Small intestine (tissue), 7 donors: ENCODE results near the gene BCL10. TPM values are rescaled to one million over a fixed set of nuclear protein-coding genes. Genes with fewer than 3 reads are reported as not detected.

Source experiments
- DNase-seq, 2 donors: peaks; one replicate each; pipeline versions ENCODE4 v3.0.0 to v3.0.0-alpha.2; 2013
- FAIRE-seq: peaks from 2 replicates; lab custom pipeline; 2012; peaks lifted over from hg19 to GRCh38; lab: Jason Lieb, UNC
- H3K27ac ChIP-seq, 3 donors: one replicate each; pipeline ENCODE4 v1.5.1; 2013; ENCODE audit warnings: low read length in 2 of 3, mild to moderate bottlenecking in 2 of 3, control low read depth in 1 of 3, inconsistent platforms in 1 of 3, low read depth in 1 of 3, moderate library complexity in 1 of 3
- H3K27me3 ChIP-seq, 3 donors: one replicate each; pipeline ENCODE4 v1.6.1; 2013; ENCODE audit warnings: low read length in 3 of 3, inconsistent platforms in 1 of 3; ENCODE audit not compliant: control insufficient read depth in 3 of 3, insufficient read depth in 3 of 3
- H3K36me3 ChIP-seq, 3 donors: one replicate each; pipeline ENCODE4 v1.6.1; 2013; ENCODE audit warnings: low read length in 3 of 3, inconsistent platforms in 1 of 3, low read depth in 1 of 3, mild to moderate bottlenecking in 1 of 3, moderate library complexity in 1 of 3; ENCODE audit not compliant: control insufficient read depth in 3 of 3, insufficient read depth in 2 of 3
- H3K4me1 ChIP-seq, 3 donors: one replicate each; pipeline ENCODE4 v1.6.1; 2013; ENCODE audit warnings: low read length in 2 of 3, inconsistent platforms in 1 of 3, low read depth in 1 of 3, mild to moderate bottlenecking in 1 of 3, moderate library complexity in 1 of 3; ENCODE audit not compliant: control insufficient read depth in 3 of 3, insufficient read depth in 2 of 3
- H3K4me3 ChIP-seq, 3 donors: one replicate each; pipeline ENCODE4 v1.5.1; 2013; ENCODE audit warnings: low read length in 3 of 3, control low read depth in 1 of 3, inconsistent platforms in 1 of 3, low read depth in 1 of 3, mild to moderate bottlenecking in 1 of 3, moderate library complexity in 1 of 3
- H3K9me3 ChIP-seq, 2 donors: one replicate each; pipeline ENCODE4 v1.6.1; 2013; ENCODE audit warnings: low read depth in 1 of 2, low read length in 1 of 2; ENCODE audit not compliant: control insufficient read depth in 2 of 2, insufficient read depth in 1 of 2
- WGBS, 3 donors: extraction: QIAGEN DNeasy Blood & Tissue Kit; methylation state at CpG; one replicate each; pipeline ENCODE4 v1.1.7; 2013; 5-methylcytosine and 5-hydroxymethylcytosine counted together
- polyA plus RNA-seq, 4 donors: library from polyadenylated mRNA; stranded (reverse) in 3 of 4; unstranded in 1 of 4; fragments of 200-250 nt in 3 of 4; fragments of 120-200 nt in 1 of 4; gene quantifications; one replicate each; pipeline versions ENCODE4 v1.2.1 to v1.2.3, GENCODE V29; 2013
- donor health status: healthy with polysubstance abuse.
- donor health status: control.
- donor health status: control.
- donor health status: Bipolar disorder and iron deficiency.
- donor health status: healthy.

Gene BCL10
- polyA plus RNA-seq, 4 donors, result 16.3 to 31.2 (median 17.8) TPM

GRCh38 chr1:85280636-85281035 lies 4.2 kb upstream of the BCL10 start:
- H3K36me3 ChIP-seq, result no peaks in the 10 kb centered on the region
- DNase-seq, result no peak
- H3K27ac ChIP-seq, result no peak overlapping the region
- H3K4me1 ChIP-seq, result peaks cover 0 to 11% (median 2%) of the 10 kb centered on the region in 3 donors
- WGBS, 3 donors, result 74 to 82% (median 77%) methylated on average over 4 of the region's 4 CpGs
- H3K4me3 ChIP-seq, result no peak overlapping the region
- H3K27me3 ChIP-seq, result no peaks in the 10 kb centered on the region
- no peaks in the 10 kb centered on the region for H3K9me3 ChIP-seq
- FAIRE-seq, result no peak

GRCh38 chr1:85279458-85280080 lies 3.1 kb upstream of the BCL10 start:
- DNase-seq, result no peak
- no peaks in the 10 kb centered on the region for H3K27me3 ChIP-seq
- no peak overlapping the region for H3K4me3 ChIP-seq
- H3K36me3 ChIP-seq, result no peaks in the 10 kb centered on the region
- peak overlapping the region; percentile 46 to 80 (median 71) for H3K27ac ChIP-seq
- FAIRE-seq, result no peak
- 79 to 89% (median 83%) methylated on average over 10 of the region's 10 CpGs for WGBS, 3 donors
- H3K9me3 ChIP-seq, result no peaks in the 10 kb centered on the region
- peaks cover 0 to 15% (median 6%) of the 10 kb centered on the region in 3 donors for H3K4me1 ChIP-seq

DNA sequence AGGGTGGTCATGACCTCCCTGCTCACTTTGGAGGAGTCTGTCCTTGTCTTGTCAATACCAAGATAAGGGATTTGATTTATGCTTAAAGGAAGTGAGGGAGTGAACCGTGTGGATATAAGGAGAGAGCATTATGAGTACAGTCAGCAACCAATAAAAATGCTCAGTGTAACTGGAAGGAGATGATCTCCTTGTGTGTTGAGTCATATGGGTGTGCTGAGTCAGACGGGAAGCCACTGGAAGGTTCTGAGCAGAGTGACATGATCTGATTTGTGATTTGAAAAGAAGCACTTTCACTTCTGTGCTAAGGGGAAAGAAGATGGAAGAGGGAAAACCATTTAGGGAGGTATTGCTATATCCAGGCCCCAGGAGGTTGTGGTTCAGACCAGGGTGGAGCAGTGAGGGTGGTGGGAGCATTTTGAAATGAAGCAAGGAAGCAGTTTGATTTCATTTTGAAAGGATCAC lies 2.5 kb upstream of the BCL10 start:
- peak; percentile 86 to 94 for DNase-seq
- Histone ChIP-seq H3K4me1 (peaks cover under 1 to 20% (median 8%) of the 10 kb centered on the region in 3 donors), H3K27ac (peak overlapping the region; percentile 46 to 80 (median 71)), H3K27me3 (no peaks in the 10 kb centered on the region), H3K4me3 (no peak overlapping the region), H3K36me3 (no peaks in the 10 kb centered on the region), H3K9me3 (no peaks in the 10 kb centered on the region)
- 0 to 6% (median 5%) methylated on average over 2 of the region's 2 CpGs for WGBS, 3 donors
- FAIRE-seq, result no peak

GRCh38 chr1:85277802-85278201 lies 1.4 kb upstream of the BCL10 start:
- peaks cover 2 to 23% (median 14%) of the 10 kb centered on the region in 3 donors for H3K4me1 ChIP-seq
- FAIRE-seq, result no peak

DNA sequence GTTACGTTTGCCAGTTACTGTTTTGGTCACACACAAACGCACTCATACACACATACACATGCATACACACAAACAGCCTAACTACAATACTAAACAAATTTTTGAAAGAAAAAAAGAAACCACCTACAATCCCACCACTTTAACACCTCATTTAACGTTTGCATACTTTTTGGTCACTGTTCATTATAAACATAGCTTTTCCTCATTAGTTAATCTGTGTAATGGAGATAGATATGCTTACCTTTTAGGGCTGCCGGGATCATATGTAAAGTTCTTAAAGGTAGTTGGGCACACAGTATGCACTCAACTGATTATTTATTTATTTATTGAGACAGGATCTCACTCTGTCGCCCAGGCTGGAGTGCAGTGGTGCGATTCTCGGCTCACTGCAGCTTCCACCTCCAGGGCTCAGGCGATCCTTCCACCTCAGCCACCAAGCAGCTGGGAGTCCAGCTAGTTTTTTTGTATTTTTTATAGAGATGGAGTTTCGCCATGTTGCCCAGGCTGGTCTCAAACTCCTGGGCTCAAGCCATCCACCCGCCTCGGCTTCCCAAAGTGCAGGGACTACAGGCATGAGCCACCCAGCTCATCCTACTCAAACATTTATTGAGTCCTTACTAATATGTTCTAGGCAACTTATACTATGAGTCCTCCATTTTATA lies 677 bp upstream of the BCL10 start:
- no peak for DNase-seq
- peaks cover 2 to 23% (median 15%) of the 10 kb centered on the region in 3 donors for H3K4me1 ChIP-seq
- no peak for FAIRE-seq
- H3K27me3 ChIP-seq, result no peaks in the 10 kb centered on the region
- H3K9me3 ChIP-seq, result no peaks in the 10 kb centered on the region
- H3K27ac ChIP-seq, result peak overlapping the region; percentile 79 to 100 (median 97)
- H3K4me3 ChIP-seq, result peak overlapping the region; percentile 88 to 99 (median 99)
- H3K36me3 ChIP-seq, result peaks cover 0 to 2% (median 0%) of the 10 kb centered on the region in 3 donors
- WGBS, 3 donors, result 50 to 61% (median 60%) methylated on average over 11 of the region's 11 CpGs

More at GRCh38 chr1:85277802-85278201, 1.4 kb upstream of the BCL10 start:
- H3K4me3 ChIP-seq, result no peak overlapping the region
- no peaks in the 10 kb centered on the region for H3K9me3 ChIP-seq
- no peak overlapping the region for H3K27ac ChIP-seq
- no peaks in the 10 kb centered on the region for H3K36me3 ChIP-seq
- WGBS, 3 donors, result 94 to 95% (median 95%) methylated on average over 4 of the region's 4 CpGs
- DNase-seq, result no peak
- H3K27me3 ChIP-seq, result no peaks in the 10 kb centered on the region

- FAIRE-seq, result no peak
- 0 to 1% (median 1%) methylated on average over 13 of the region's 13 CpGs for WGBS, 3 donors
- peak overlapping the region; percentile 88 to 99 (median 99) for H3K4me3 ChIP-seq
- no peaks in the 10 kb centered on the region for H3K9me3 ChIP-seq
- H3K36me3 ChIP-seq, result peaks cover 0 to 3% (median 2%) of the 10 kb centered on the region in 3 donors
- no peaks in the 10 kb centered on the region for H3K27me3 ChIP-seq
- no peak for DNase-seq
- peak overlapping the region; percentile 97 to 100 (median 100) for H3K27ac ChIP-seq
- peaks cover 4 to 33% (median 15%) of the 10 kb centered on the region in 3 donors for H3K4me1 ChIP-seq
Observed at GRCh38 chr1:85275701-85276214, 674 bp downstream of the BCL10 start.

GRCh38 chr1:85274969-85275453 lies 1.4 kb downstream of the BCL10 start:
- Histone ChIP-seq H3K4me3 (peak overlapping the region in 2 of 3 donors; percentile 28 to 99), H3K36me3 (peaks cover 0 to 7% (median 4%) of the 10 kb centered on the region in 3 donors), H3K9me3 (no peaks in the 10 kb centered on the region), H3K4me1 (peaks cover 4 to 40% (median 15%) of the 10 kb centered on the region in 3 donors), H3K27ac (peak overlapping the region; percentile 97 to 100 (median 100)), H3K27me3 (no peaks in the 10 kb centered on the region)
- DNase-seq (peak; percentile 88 to 93), FAIRE-seq (no peak)
- 0 to 35% (median 32%) methylated on average over 1 of the region's 1 CpG for WGBS, 3 donors

- peaks cover 7 to 14% (median 10%) of the 10 kb centered on the region in 3 donors for H3K36me3 ChIP-seq
- no peak overlapping the region for H3K27ac ChIP-seq
- peaks cover 6 to 47% (median 12%) of the 10 kb centered on the region in 3 donors for H3K4me1 ChIP-seq
- no peaks in the 10 kb centered on the region for H3K9me3 ChIP-seq
- no peak overlapping the region for H3K4me3 ChIP-seq
- H3K27me3 ChIP-seq, result no peaks in the 10 kb centered on the region
- DNase-seq (no peak), FAIRE-seq (no peak)
Observed at GRCh38 chr1:85273397-85273796, 3.0 kb downstream of the BCL10 start.
